PC-3 (cell line): Measurements from ENCODE around the gene HMGCS1.

Source experiments
- CTCF ChIP-seq: fragments of 300-600 bp; sonication (generic); conservative IDR thresholded peaks from 2 replicates; pipeline ENCODE4 v1.5.1; 2017; ENCODE audit warnings: antibody characterized with exemption, low read depth, mild to moderate bottlenecking, low read length
- EZH2 ChIP-seq: fragments of 300-600 bp; sonication (generic); IDR thresholded peaks from one replicate; pipeline ENCODE4 v1.6.1; 2017; ENCODE audit warnings: antibody characterized with exemption, mild to moderate bottlenecking, low read length; ENCODE audit not compliant: unreplicated experiment
- EZH2phosphoT487 ChIP-seq: fragments of 300-600 bp; sonication (generic); IDR thresholded peaks from 2 replicates; pipeline ENCODE4 v1.6.1; 2018; ENCODE audit warnings: mild to moderate bottlenecking, antibody characterized with exemption, low read length, borderline replicate concordance

GRCh38 chr5:43353668-43354067 is 40.5 kb upstream of the HMGCS1 start:
- no peak for TF ChIP-seq CTCF
- no peak for TF ChIP-seq EZH2
- no peak for TF ChIP-seq EZH2phosphoT487
